HepG2 (cell line): Measurements from ENCODE around the gene UCP1. TPM values are rescaled to one million over a fixed set of nuclear protein-coding genes. Genes with fewer than 3 reads are reported as not detected.

Experiments used
- ATAC-seq: fragments of 200-7000 bp; cut with Tn5 transposase; 3 replicates; pipeline ENCODE4 v1.9.1; 2020; ENCODE audit warnings: mild to moderate bottlenecking, moderate library complexity
- BruUV-seq: library from RNA; stranded (reverse); fragments of 400-500 nt; replicated peaks from 2 replicates; lab custom pipeline; 2021; lab: Mats Ljungman, UMichigan
- CTCF ChIA-PET: fragments of 300-600 bp; formaldehyde crosslinking; extraction: SDS; loops from one replicate; lab custom pipeline; 2021; ENCODE audit warnings: low total read pairs, inconsistent platforms, low intra/inter-chr PET ratio; lab: Yijun Ruan, JAX
- POLR2A ChIA-PET: fragments of 350-600 bp; sonication (Branson Sonifier 250); formaldehyde crosslinking; loops from one replicate; lab custom pipeline; 2020; ENCODE audit warnings: antibody characterized with exemption, inconsistent platforms; lab: Yijun Ruan, JAX
- DNase-seq: peaks from one replicate; pipeline ENCODE4 v3.0.0-alpha.2; 2015; ENCODE audit warnings: low spot score
- FAIRE-seq: peaks from 3 replicates; lab custom pipeline; 2011; peaks lifted over from hg19 to GRCh38; lab: Jason Lieb, UNC
- H2AFZ ChIP-seq: one replicate; pipeline ENCODE4 v1.6.1; 2011; ENCODE audit warnings: low read length, inconsistent platforms
- H3K27ac ChIP-seq: fragments of 300-600 bp; 3 replicates; pipeline ENCODE4 v1.8.0; 2011; ENCODE audit warnings: mixed run types, mild to moderate bottlenecking, mixed read lengths, low read length, inconsistent platforms; ENCODE audit not compliant: insufficient read depth; ENCODE audit errors: extremely low read length
- H3K27me3 ChIP-seq, 2 experiments: fragments of 200-600 bp in 1 of 2; 2 replicates in 1 of 2; 3 replicates in 1 of 2; pipeline versions ENCODE4 v1.6.0 to v1.8.0; 2011; ENCODE audit warnings: low read length in 2 of 2, mild to moderate bottlenecking in 2 of 2, moderate library complexity in 2 of 2, inconsistent platforms in 1 of 2; ENCODE audit not compliant: insufficient read depth in 2 of 2, control insufficient read depth in 1 of 2
- H3K36me3 ChIP-seq, 2 experiments: fragments of 200-600 bp in 1 of 2; replicated peaks in 1 of 2; 2 replicates in 1 of 2; 3 replicates in 1 of 2; pipeline versions ENCODE4 v1.5.1 to v1.8.0; 2011; ENCODE audit warnings: low read length in 2 of 2, inconsistent platforms in 1 of 2; ENCODE audit not compliant: insufficient read depth in 2 of 2, control insufficient read depth in 1 of 2
- H3K4me1 ChIP-seq: 2 replicates; pipeline ENCODE4 v1.5.1; 2012; ENCODE audit warnings: low read length, inconsistent platforms; ENCODE audit not compliant: insufficient read depth
- H3K4me2 ChIP-seq: 2 replicates; pipeline ENCODE4 v1.6.0; 2011; ENCODE audit warnings: low read depth, low read length, inconsistent platforms
- H3K4me3 ChIP-seq, 3 experiments: fragments of 200-600 bp in 1 of 3; sonication (generic), shearing (Covaris generic) in 1 of 3; replicated peaks in 1 of 3; 2 replicates each; pipeline ENCODE4 v1.5.1; 2011 to 2016; ENCODE audit warnings: low read length in 3 of 3, inconsistent platforms in 2 of 3, low read depth in 2 of 3, mild to moderate bottlenecking in 2 of 3, control low read depth in 1 of 3, mixed read lengths in 1 of 3; ENCODE audit not compliant: insufficient read depth in 1 of 3
- H3K79me2 ChIP-seq: one replicate; pipeline ENCODE4 v1.6.1; 2011; ENCODE audit warnings: low read length, inconsistent platforms; ENCODE audit not compliant: insufficient read depth
- H3K9ac ChIP-seq: 2 replicates; pipeline ENCODE4 v1.6.0; 2011; ENCODE audit warnings: mild to moderate bottlenecking, low read depth, low read length, inconsistent platforms; ENCODE audit not compliant: insufficient read depth
- H3K9me3 ChIP-seq: 2 replicates; pipeline ENCODE4 v1.5.1; 2012; ENCODE audit warnings: mild to moderate bottlenecking, low read length
- H4K20me1 ChIP-seq: 2 replicates; pipeline ENCODE4 v1.6.0; 2011; ENCODE audit warnings: inconsistent platforms, mild to moderate bottlenecking, low read length, moderate library complexity; ENCODE audit not compliant: insufficient read depth
- AKAP8 ChIP-seq: sonication (generic); formaldehyde crosslinking; IDR thresholded peaks from 2 replicates; pipeline ENCODE4 v1.5.1; 2020; ENCODE audit warnings: mild to moderate bottlenecking, missing genetic modification reagents
- FOXP1 ChIP-seq, 2 experiments: fragments of 450-650 bp in 1 of 2; IDR thresholded peaks; 2 replicates each; pipeline ENCODE4 v1.6.1; 2017 to 2018; ENCODE audit warnings: antibody characterized with exemption in 1 of 2
- KDM2A ChIP-seq: sonication (generic); formaldehyde crosslinking; IDR thresholded peaks from 2 replicates; pipeline ENCODE4 v1.4.0; 2020; ENCODE audit warnings: low read depth, missing genetic modification reagents, borderline replicate concordance
- PAX8 ChIP-seq: sonication (generic); formaldehyde crosslinking; IDR thresholded peaks from 2 replicates; pipeline ENCODE4 v1.8.0; 2022; ENCODE audit warnings: mild to moderate bottlenecking, missing genetic modification reagents, borderline replicate concordance
- SMAD3 ChIP-seq: sonication (generic); formaldehyde crosslinking; IDR thresholded peaks from 2 replicates; pipeline ENCODE4 v1.4.0; 2020; ENCODE audit warnings: missing genetic modification reagents
- SRSF4 ChIP-seq: fragments of 200-400 bp; formaldehyde crosslinking; IDR thresholded peaks from one replicate; pipeline ENCODE4 v1.6.1; 2018; ENCODE audit warnings: mild to moderate bottlenecking, low read depth, low read length, moderate library complexity; ENCODE audit not compliant: poor library complexity, severe bottlenecking
- SSRP1 ChIP-seq: IDR thresholded peaks from 2 replicates; pipeline ENCODE4 v1.6.1; 2016; ENCODE audit warnings: control low read depth
- ZIK1 ChIP-seq: sonication (generic); formaldehyde crosslinking; IDR thresholded peaks from 2 replicates; pipeline ENCODE4 v1.5.0; 2020; ENCODE audit warnings: mild to moderate bottlenecking, low read depth, missing genetic modification reagents, borderline replicate concordance
- ZNF136 ChIP-seq: sonication (generic); formaldehyde crosslinking; IDR thresholded peaks from 2 replicates; pipeline ENCODE4 v1.8.1; 2022; ENCODE audit warnings: low read depth, mild to moderate bottlenecking, moderate library complexity, missing genetic modification reagents
- ZNF225 ChIP-seq: sonication (generic); formaldehyde crosslinking; IDR thresholded peaks from 2 replicates; pipeline ENCODE4 v1.4.0; 2020; ENCODE audit warnings: mild to moderate bottlenecking, missing genetic modification reagents
- ZNF567 ChIP-seq: sonication (generic); formaldehyde crosslinking; IDR thresholded peaks from 2 replicates; pipeline ENCODE4 v1.8.1; 2023; ENCODE audit warnings: mild to moderate bottlenecking, missing genetic modification reagents, borderline replicate concordance
- WGBS: methylation state at CpG from one replicate; pipeline ENCODE4 v1.1.6; 2017; ENCODE audit warnings: low lambda C conversion rate; 5-methylcytosine and 5-hydroxymethylcytosine counted together
- in situ Hi-C: cut with HindIII; loops from 2 replicates; pipeline ENCODE4 v1.10.0; 2017; ENCODE audit warnings: low pct_unique_long_range_greater_than_20kb; ENCODE audit not compliant: extremely low pct_ligation_motif_present
- intact Hi-C: fragments of 100-400 bp; cut with micrococcal nuclease; formaldehyde crosslinking; loops from one replicate; pipeline ENCODE4 v1.10.0; 2022; ENCODE audit not compliant: unreplicated experiment
- polyA plus RNA-seq, 8 experiments: library from polyadenylated mRNA; depleted of rRNA in 3 of 8; stranded (reverse) in 7 of 8; unstranded in 1 of 8; fragments of >200 nt; fragmentation: Illumina TruSeq in 4 of 8; extraction: Trizol in 4 of 8; gene quantifications; 2 replicates each; pipeline versions ENCODE4 v1.2.1 to v1.2.3, GENCODE V29; 2011 to 2016; ENCODE audit warnings: low read depth in 4 of 8, missing spikeins in 1 of 8, mixed read lengths in 1 of 8; ENCODE audit not compliant: insufficient read depth in 1 of 8
- total RNA-seq, 5 experiments: library from RNA; depleted of rRNA; stranded (reverse); fragments of >200 nt; fragmentation: Illumina TruSeq; extraction: Trizol; gene quantifications; 2 replicates each; pipeline ENCODE4 v1.2.3, GENCODE V29; 2016; ENCODE audit warnings: low read depth in 1 of 5
- TF ChIP-seq, protein P1 (sequence below): sonication (generic); formaldehyde crosslinking; IDR thresholded peaks from 2 replicates; pipeline ENCODE4 v1.4.0; 2020; ENCODE audit warnings: low read depth, missing genetic modification reagents
- TF ChIP-seq, protein P2 (sequence below): sonication (generic); formaldehyde crosslinking; IDR thresholded peaks from 2 replicates; pipeline ENCODE4 v1.5.1; 2020; ENCODE audit warnings: missing genetic modification reagents, mild to moderate bottlenecking, borderline replicate concordance

The UCP1 gene
- total and polyA plus RNA-seq, 2 of the 13 experiments (the other 11 are each of a cell fraction or from before 2014, with no cell fraction given) = 0.11 TPM

DNA sequence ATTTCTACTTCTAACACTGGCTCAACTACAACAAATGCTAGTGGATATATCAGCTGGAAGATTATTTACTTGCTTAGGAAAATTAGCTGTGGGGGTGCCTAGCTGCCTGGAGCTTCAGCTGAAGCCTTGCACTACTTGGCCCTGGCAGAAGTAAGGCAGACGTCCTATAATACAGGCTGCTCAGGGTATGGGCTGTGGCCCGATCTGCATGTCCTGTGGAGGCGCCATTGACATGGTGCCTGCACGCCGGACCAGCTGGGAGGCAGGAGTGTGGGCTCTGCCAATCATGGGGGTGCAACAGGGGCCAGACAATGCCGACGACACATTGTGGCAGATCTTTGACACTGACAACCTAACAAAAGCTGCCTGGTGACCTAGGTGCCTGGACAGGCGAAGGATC lies 31.6 kb upstream of the UCP1 start:
- BruUV-seq = no TSS peak
- no peaks in the 10 kb centered on the region for H3K79me2 ChIP-seq
- H4K20me1 ChIP-seq = no peaks in the 10 kb centered on the region
- H3K36me3 ChIP-seq = no peaks in the 10 kb centered on the region
- H3K4me1 ChIP-seq = no peaks in the 10 kb centered on the region
- ATAC-seq = peak; percentile 72
- no peak for DNase-seq
- WGBS = 56% methylated on average over 3 of the region's 8 CpGs
- H3K27ac ChIP-seq = no peak overlapping the region
- intact Hi-C loops (no loop called here), in situ Hi-C loops (loop anchor here (10.0 kb wide), 1 partner anchor 254 kb away; no protein-coding TSS in a partner anchor)
- H3K9me3 ChIP-seq = no peaks in the 10 kb centered on the region
- H2AFZ ChIP-seq = no peak overlapping the region
- no peak for TF ChIP-seq KDM2A (CRISPR knock-in tag)
- H3K4me3 ChIP-seq = no peak overlapping the region
- H3K27me3 ChIP-seq = peaks cover 0 to 7% of the 10 kb centered on the region in 2 experiments; a peak in 3 of 5 replicates
- ChIA-PET CTCF (no interaction called here), POLR2A (no interaction called here)
- H3K9ac ChIP-seq = no peak overlapping the region
- no peak overlapping the region for H3K4me2 ChIP-seq
- no peak for FAIRE-seq

DNA sequence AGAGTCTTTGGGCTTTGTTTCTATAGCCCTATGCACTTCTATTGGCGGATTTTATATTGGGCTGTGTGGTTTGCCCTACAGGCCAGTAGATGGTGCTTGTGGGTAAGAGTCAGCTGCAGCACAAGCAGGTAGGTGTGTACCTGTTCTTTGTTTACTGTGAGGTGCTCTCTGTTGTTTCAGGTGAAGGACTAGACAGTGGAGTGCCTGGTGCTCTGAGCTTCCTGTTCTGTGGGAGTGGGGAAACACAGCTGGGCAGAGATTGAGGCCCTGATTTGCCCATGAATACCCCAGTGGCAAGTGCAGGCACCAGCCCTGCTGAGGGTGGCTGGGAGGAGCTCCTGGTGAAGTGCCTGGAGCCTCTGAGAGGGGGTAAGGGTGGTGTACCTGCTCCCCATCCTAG lies 26.3 kb upstream of the UCP1 start:
- no peaks in the 10 kb centered on the region for H3K4me1 ChIP-seq
- H3K36me3 ChIP-seq = no peaks in the 10 kb centered on the region
- H3K9me3 ChIP-seq = no peaks in the 10 kb centered on the region
- H3K4me2 ChIP-seq = no peak overlapping the region
- 0% methylated on average over 1 of the region's 1 CpG for WGBS
- no peaks in the 10 kb centered on the region for H3K79me2 ChIP-seq
- ChIA-PET CTCF (interaction anchor here (1.1 to 2.1 kb wide), 4 partner anchors 15 to 289 kb away, joined by 3 to 26 read pairs (median 7); no protein-coding TSS in a partner anchor), POLR2A (no interaction called here)
- intact Hi-C loops = loop anchor here (1.0 kb wide), 2 partner anchors 256 to 289 kb away; no protein-coding TSS in a partner anchor
- in situ Hi-C loops = no loop called here
- no peaks in the 10 kb centered on the region for H4K20me1 ChIP-seq
- peaks cover 0 to 3% of the 10 kb centered on the region in 2 experiments; a peak in 1 of 5 replicates for H3K27me3 ChIP-seq
- no peak overlapping the region for H3K27ac ChIP-seq
- no TSS peak for BruUV-seq
- ATAC-seq = peak; percentile 100
- peak; percentile 50 for DNase-seq
- H3K4me3 ChIP-seq = no peak overlapping the region
- H3K9ac ChIP-seq = no peak overlapping the region
- peak; percentile 30 for FAIRE-seq
- H2AFZ ChIP-seq = no peak overlapping the region
- TF ChIP-seq, protein P1, sequence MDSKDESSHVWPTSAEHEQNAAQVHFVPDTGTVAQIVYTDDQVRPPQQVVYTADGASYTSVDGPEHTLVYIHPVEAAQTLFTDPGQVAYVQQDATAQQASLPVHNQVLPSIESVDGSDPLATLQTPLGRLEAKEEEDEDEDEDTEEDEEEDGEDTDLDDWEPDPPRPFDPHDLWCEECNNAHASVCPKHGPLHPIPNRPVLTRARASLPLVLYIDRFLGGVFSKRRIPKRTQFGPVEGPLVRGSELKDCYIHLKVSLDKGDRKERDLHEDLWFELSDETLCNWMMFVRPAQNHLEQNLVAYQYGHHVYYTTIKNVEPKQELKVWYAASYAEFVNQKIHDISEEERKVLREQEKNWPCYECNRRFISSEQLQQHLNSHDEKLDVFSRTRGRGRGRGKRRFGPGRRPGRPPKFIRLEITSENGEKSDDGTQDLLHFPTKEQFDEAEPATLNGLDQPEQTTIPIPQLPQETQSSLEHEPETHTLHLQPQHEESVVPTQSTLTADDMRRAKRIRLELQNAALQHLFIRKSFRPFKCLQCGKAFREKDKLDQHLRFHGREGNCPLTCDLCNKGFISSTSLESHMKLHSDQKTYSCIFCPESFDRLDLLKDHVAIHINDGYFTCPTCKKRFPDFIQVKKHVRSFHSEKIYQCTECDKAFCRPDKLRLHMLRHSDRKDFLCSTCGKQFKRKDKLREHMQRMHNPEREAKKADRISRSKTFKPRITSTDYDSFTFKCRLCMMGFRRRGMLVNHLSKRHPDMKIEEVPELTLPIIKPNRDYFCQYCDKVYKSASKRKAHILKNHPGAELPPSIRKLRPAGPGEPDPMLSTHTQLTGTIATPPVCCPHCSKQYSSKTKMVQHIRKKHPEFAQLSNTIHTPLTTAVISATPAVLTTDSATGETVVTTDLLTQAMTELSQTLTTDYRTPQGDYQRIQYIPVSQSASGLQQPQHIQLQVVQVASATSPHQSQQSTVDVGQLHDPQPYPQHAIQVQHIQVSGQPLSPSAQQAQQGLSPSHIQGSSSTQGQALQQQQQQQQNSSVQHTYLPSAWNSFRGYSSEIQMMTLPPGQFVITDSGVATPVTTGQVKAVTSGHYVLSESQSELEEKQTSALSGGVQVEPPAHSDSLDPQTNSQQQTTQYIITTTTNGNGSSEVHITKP (CRISPR knock-in tag) = no peak
- TF ChIP-seq ZNF136 (CRISPR knock-in tag) (no peak), ZIK1 (no peak), SRSF4 (no peak), PAX8 (CRISPR knock-in tag) (no peak), AKAP8 (CRISPR knock-in tag) (no peak), FOXP1 (IDR thresholded peaks at IDR 0.05) (no peak), FOXP1 (CRISPR knock-in tag; IDR thresholded peaks at IDR 0.05) (0 out of 2 replicates have a peak, but pooled peaks have one; percentile 19), ZNF567 (no peak), ZNF225 (CRISPR knock-in tag) (no peak), SSRP1 (CRISPR knock-in tag) (no peak), SMAD3 (CRISPR knock-in tag) (no peak)
- TF ChIP-seq, protein P2, sequence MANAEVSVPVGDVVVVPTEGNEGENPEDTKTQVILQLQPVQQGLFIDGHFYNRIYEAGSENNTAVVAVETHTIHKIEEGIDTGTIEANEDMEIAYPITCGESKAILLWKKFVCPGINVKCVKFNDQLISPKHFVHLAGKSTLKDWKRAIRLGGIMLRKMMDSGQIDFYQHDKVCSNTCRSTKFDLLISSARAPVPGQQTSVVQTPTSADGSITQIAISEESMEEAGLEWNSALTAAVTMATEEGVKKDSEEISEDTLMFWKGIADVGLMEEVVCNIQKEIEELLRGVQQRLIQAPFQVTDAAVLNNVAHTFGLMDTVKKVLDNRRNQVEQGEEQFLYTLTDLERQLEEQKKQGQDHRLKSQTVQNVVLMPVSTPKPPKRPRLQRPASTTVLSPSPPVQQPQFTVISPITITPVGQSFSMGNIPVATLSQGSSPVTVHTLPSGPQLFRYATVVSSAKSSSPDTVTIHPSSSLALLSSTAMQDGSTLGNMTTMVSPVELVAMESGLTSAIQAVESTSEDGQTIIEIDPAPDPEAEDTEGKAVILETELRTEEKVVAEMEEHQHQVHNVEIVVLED (CRISPR knock-in tag) = no peak
